ENCODE measurements around the gene WNT6.

GRCh38 chr2:218894880-218895157, 35.2 kb downstream of the WNT6 start:
- TF ChIP-seq POLR2A (IDR thresholded peaks at IDR 0.05; ENCODE audit: control extremely low read depth in 1 of 2, low read depth in 2 of 2, low read length in 2 of 2): no peak
- TF ChIP-seq SAP30 (IDR thresholded peaks at IDR 0.05; ENCODE audit: insufficient read depth, insufficient replicate concordance, low read length): no peak
- TF ChIP-seq EZH2 (IDR thresholded peaks at IDR 0.05; ENCODE audit: low read depth, low read length, severe bottlenecking): no peak
- TF ChIP-seq MAFK (IDR thresholded peaks at IDR 0.05; ENCODE audit: low read depth, low read length): no peak
- TF ChIP-seq CTCF (IDR thresholded peaks at IDR 0.05; ENCODE audit: control extremely low read depth in 1 of 3, insufficient read depth in 1 of 3, low read depth in 1 of 3, low read length in 3 of 3): no peak
- TF ChIP-seq POLR2AphosphoS5 (IDR thresholded peaks at IDR 0.05; ENCODE audit: low read depth, low read length): no peak
- no peak for TF ChIP-seq BRCA1 (IDR thresholded peaks at IDR 0.05; ENCODE audit: low read depth, low read length)
- TF ChIP-seq SP1 (IDR thresholded peaks at IDR 0.05; ENCODE audit: low read depth, low read length): no peak
- TF ChIP-seq SP2 (IDR thresholded peaks at IDR 0.05; ENCODE audit: low read length): no peak
- TF ChIP-seq BCL11A (IDR thresholded peaks at IDR 0.05; ENCODE audit: low read depth in 2 of 2, low read length in 2 of 2): no peak
- no peak for TF ChIP-seq RBBP5 (IDR thresholded peaks at IDR 0.05; ENCODE audit: borderline replicate concordance, low read depth, low read length)
- no peak for TF ChIP-seq FOSL1 (IDR thresholded peaks at IDR 0.05; ENCODE audit: insufficient read depth, low read depth, low read length)
